ENCODE data around the gene ARTN.

ARTN gene

GRCh38 chr1:43971336-43971980 lies 37.9 kb downstream of the ARTN start:
- no peak for DNase-seq

- no peak for DNase-seq
Measured at GRCh38 chr1:43973981-43974442, 40.4 kb downstream of the ARTN start.

- DNase-seq = peak; percentile 92
Measured at GRCh38 chr1:43974443-43975248, 41.0 kb downstream of the ARTN start, which contains the start of gene ATP6V0B. Gene ATP6V0B, plus strand, starts transcription at chr1:43974960. Its CDS starts 81 bp downstream, at chr1:43975041.

- no peak for DNase-seq
Measured at GRCh38 chr1:43975249-43975961, 41.8 kb downstream of the ARTN start.

GRCh38 chr1:43976045-43976444 lies 42.4 kb downstream of the ARTN start:
- no peak for DNase-seq

- no peak for DNase-seq
Measured at GRCh38 chr1:43976890-43977289, 43.3 kb downstream of the ARTN start.

GRCh38 chr1:43977376-43978263 lies 44.0 kb downstream of the ARTN start:
- DNase-seq = no peak

GRCh38 chr1:43978264-43978550 lies 44.6 kb downstream of the ARTN start:
- no peak for DNase-seq

GRCh38 chr1:43978551-43979260 lies 45.1 kb downstream of the ARTN start, which contains the start of gene B4GALT2:
Gene B4GALT2, plus strand, starts transcription at chr1:43979210. Its CDS starts 1,951 bp downstream, at chr1:43981161.
- peak; percentile 50 for DNase-seq

- no peak for DNase-seq
Measured at GRCh38 chr1:43979261-43979527, 45.6 kb downstream of the ARTN start.

GRCh38 chr1:43979528-43980254 lies 46.1 kb downstream of the ARTN start:
- peak; percentile 73 for DNase-seq

GRCh38 chr1:43980255-43981134 lies 46.9 kb downstream of the ARTN start:
- peak; percentile 48 for DNase-seq

GRCh38 chr1:43981135-43981491 lies 47.5 kb downstream of the ARTN start:
- no peak for DNase-seq

GRCh38 chr1:43981636-43982035 lies 48.0 kb downstream of the ARTN start:
- no peak for DNase-seq

- no peak for DNase-seq
Measured at GRCh38 chr1:43982241-43982640, 48.6 kb downstream of the ARTN start.

GRCh38 chr1:43982808-43983207 lies 49.2 kb downstream of the ARTN start:
- no peak for DNase-seq

GRCh38 chr1:43983253-43983899 lies 49.8 kb downstream of the ARTN start:
- no peak for DNase-seq

- DNase-seq = no peak
Measured at GRCh38 chr1:43984855-43985254, 51.3 kb downstream of the ARTN start.

GRCh38 chr1:43985984-43986595 lies 52.5 kb downstream of the ARTN start:
- no peak for DNase-seq
